AG20443 (cell line): ENCODE measurements around the gene SERGEF.

Source experiments
- DNase-seq: peaks from one replicate; pipeline ENCODE4 v3.0.0; 2012; ENCODE audit warnings: low spot score, mixed read lengths

SERGEF gene

GRCh38 chr11:17952487-17952886 is 60.4 kb downstream of the SERGEF start:
- DNase-seq: no peak

- DNase-seq: no peak
Observed at GRCh38 chr11:17951685-17952388, 61.0 kb downstream of the SERGEF start.

GRCh38 chr11:17950644-17951043 is 62.2 kb downstream of the SERGEF start:
- no peak for DNase-seq

- DNase-seq: no peak
Observed at GRCh38 chr11:17948296-17948695, 64.6 kb downstream of the SERGEF start.

GRCh38 chr11:17939542-17939941 is 73.3 kb downstream of the SERGEF start:
- DNase-seq: no peak

GRCh38 chr11:17936790-17937189 is 76.1 kb downstream of the SERGEF start:
- DNase-seq: no peak

- DNase-seq: no peak
Observed at GRCh38 chr11:17934194-17934593, 78.7 kb downstream of the SERGEF start.

- no peak for DNase-seq
Observed at GRCh38 chr11:17933708-17934107, 79.1 kb downstream of the SERGEF start.

GRCh38 chr11:17932472-17932871 is 80.4 kb downstream of the SERGEF start:
- DNase-seq: no peak

- no peak for DNase-seq
Observed at GRCh38 chr11:17931595-17931994, 81.3 kb downstream of the SERGEF start.

- DNase-seq: no peak
Observed at GRCh38 chr11:17930544-17931125, 82.2 kb downstream of the SERGEF start.

- DNase-seq: no peak
Observed at GRCh38 chr11:17929171-17929570, 83.7 kb downstream of the SERGEF start.

GRCh38 chr11:17927681-17928343 is 85.0 kb downstream of the SERGEF start:
- DNase-seq: peak; percentile 37

GRCh38 chr11:17927041-17927440 is 85.8 kb downstream of the SERGEF start:
- no peak for DNase-seq

- no peak for DNase-seq
Observed at GRCh38 chr11:17924713-17925112, 88.1 kb downstream of the SERGEF start.

- DNase-seq: no peak
Observed at GRCh38 chr11:17923217-17923616, 89.6 kb downstream of the SERGEF start.

- no peak for DNase-seq
Observed at GRCh38 chr11:17922416-17922788, 90.4 kb downstream of the SERGEF start.

- DNase-seq: peak; percentile 27
Observed at GRCh38 chr11:17921659-17922415, 91.0 kb downstream of the SERGEF start.

- no peak for DNase-seq
Observed at GRCh38 chr11:17918049-17918605, 94.7 kb downstream of the SERGEF start.

GRCh38 chr11:17917556-17917955 is 95.3 kb downstream of the SERGEF start:
- no peak for DNase-seq

- DNase-seq: no peak
Observed at GRCh38 chr11:17915500-17916143, 97.2 kb downstream of the SERGEF start.

- no peak for DNase-seq
Observed at GRCh38 chr11:17914957-17915356, 97.9 kb downstream of the SERGEF start.
